Transverse colon (tissue), 4 donors: ENCODE measurements around the gene CD48.

ENCODE experiments used
- POLR2AphosphoS5 ChIP-seq, 3 donors: sonication (generic); formaldehyde crosslinking; IDR thresholded peaks; one replicate each; pipeline ENCODE4 v1.6.1; 2016; ENCODE audit warnings: antibody characterized with exemption in 3 of 3
- TF ChIP-seq, protein P1 (sequence below), 5 experiments: fragments of 200-600 bp in 3 of 5; fragments of 450-650 bp in 2 of 5; sonication (generic) in 3 of 5; IDR thresholded peaks; 1 replicate in 2 of 5; 2 replicates in 3 of 5; pipeline ENCODE4 v1.5.1; 2016 to 2017; ENCODE audit warnings: antibody characterized with exemption in 5 of 5, inconsistent platforms in 3 of 5, mild to moderate bottlenecking in 2 of 5, moderate library complexity in 1 of 5

GRCh38 chr1:160716013-160716412 is 4.4 kb upstream of the CD48 start:
- TF ChIP-seq POLR2AphosphoS5 (IDR thresholded peaks at IDR 0.05): no peak
- TF ChIP-seq, protein P1, sequence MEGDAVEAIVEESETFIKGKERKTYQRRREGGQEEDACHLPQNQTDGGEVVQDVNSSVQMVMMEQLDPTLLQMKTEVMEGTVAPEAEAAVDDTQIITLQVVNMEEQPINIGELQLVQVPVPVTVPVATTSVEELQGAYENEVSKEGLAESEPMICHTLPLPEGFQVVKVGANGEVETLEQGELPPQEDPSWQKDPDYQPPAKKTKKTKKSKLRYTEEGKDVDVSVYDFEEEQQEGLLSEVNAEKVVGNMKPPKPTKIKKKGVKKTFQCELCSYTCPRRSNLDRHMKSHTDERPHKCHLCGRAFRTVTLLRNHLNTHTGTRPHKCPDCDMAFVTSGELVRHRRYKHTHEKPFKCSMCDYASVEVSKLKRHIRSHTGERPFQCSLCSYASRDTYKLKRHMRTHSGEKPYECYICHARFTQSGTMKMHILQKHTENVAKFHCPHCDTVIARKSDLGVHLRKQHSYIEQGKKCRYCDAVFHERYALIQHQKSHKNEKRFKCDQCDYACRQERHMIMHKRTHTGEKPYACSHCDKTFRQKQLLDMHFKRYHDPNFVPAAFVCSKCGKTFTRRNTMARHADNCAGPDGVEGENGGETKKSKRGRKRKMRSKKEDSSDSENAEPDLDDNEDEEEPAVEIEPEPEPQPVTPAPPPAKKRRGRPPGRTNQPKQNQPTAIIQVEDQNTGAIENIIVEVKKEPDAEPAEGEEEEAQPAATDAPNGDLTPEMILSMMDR (IDR thresholded peaks at IDR 0.05): no peak
